Stimulated activated CD4-positive, alpha-beta T cell treated with anti-CD3 and anti-CD28 coated beads, Interleukin-1b, Interleukin-23, amount 100 ng/mL, for 24 hours (primary cell): Measurements from ENCODE around the gene P4HA2.
A peak's percentile ranks its signal among the peaks of the same experiment; 100 is the strongest.

Experiments
- DNase-seq, 4 experiments: peaks; one replicate each; pipeline ENCODE4 v3.0.0-alpha.2; 2020; ENCODE audit warnings: low read depth in 4 of 4, low spot score in 1 of 4

The P4HA2 gene

DNA sequence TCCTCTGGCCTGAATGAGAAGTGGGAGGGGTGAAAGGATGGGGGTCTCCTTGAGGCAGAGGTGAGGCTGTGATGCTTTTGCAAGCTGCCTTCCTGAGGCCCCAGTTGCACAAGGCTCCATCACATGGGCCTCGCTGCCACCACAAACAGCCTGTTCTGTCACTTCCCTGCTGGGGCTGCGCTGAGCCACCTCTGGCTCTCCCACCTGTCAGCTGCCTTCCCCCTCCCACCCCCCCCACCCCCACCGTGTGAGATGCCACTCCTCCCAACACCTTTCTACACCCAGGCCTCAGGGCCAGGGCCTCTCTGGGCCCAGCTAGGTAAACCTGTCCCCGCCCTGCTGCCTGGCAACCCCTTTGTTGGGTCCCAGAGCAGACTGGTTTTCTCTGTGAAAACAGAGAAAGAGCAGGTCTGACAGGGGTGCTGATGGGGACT is 25.4 kb upstream of the P4HA2 start:
- DNase-seq = no peak

GRCh38 chr5:132251220-132251725 is 23.6 kb upstream of the P4HA2 start:
- no peak for DNase-seq

GRCh38 chr5:132250547-132250946 is 22.9 kb upstream of the P4HA2 start:
- no peak for DNase-seq

GRCh38 chr5:132246806-132247205 is 19.2 kb upstream of the P4HA2 start:
- DNase-seq = no peak

DNA sequence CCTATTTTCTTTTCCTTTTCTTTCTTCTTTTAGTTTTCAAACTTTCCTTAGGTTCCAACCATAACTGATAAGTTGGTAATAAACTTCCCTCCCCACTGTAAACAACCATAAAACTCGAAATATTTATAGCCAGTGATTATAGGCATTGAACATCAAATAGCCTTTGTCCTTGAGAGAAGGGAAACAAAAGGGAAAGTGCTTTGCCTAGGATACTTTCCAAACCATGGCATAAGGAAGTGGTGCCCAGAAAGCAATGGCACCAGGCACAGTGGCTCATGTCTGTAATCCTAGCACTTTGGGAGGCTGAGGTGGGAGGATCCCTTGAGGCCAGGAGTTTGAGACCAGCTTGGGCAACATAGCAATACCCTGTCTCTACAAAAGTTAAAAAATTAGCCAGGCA is 17.9 kb upstream of the P4HA2 start:
- DNase-seq = no peak

DNA sequence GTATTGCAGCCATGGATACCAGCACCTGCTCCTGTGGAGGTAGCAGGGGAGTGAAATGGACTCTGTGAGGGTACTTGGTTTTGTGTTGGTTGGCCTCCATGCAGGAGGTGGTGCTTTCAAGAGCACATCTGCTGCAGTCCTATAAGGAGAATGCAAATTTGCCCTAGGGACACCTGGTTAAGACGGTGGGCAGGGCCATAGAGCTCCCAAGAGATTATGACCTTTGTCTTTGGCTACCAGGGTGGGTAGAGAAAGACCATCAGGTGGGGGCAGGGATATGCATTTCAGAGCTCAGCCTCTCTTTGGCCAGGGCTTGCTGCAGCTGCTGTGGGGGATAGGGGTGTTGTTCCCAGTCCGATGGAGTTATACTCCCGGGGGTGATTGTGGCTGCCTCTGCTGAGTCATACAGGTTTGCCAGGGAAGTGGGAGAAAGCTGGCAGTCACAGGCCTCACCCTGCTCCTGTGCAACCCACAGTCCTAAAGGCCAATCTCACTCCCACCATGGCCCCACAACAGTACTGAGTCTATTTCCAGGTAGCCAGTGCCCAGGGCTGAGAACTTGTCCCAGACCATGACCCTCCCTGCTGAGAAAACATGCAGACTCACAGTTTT is 15.8 kb upstream of the P4HA2 start:
- no peak for DNase-seq

DNA sequence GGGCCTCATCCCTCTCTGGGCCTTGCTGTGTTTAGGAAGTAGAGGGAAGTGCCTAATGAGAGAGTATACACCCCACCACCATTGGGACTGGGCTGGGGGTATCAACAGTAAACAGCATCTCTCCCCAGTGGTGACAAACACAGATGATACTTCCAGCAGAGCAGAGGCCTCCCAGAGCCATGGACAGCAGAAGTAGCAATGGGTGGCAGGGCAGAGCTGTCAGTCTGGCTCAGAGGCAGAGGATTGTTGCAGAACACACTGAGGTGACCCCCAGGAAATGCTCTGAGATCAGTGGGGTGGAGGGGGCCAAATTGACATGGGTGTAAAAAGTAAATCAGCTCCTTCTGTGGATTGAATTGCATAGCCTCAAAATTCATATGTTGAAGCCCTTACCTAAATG is 12.1 kb upstream of the P4HA2 start:
- DNase-seq = no peak

GRCh38 chr5:132238901-132239500 is 11.3 kb upstream of the P4HA2 start:
- DNase-seq = no peak

GRCh38 chr5:132238169-132238744 is 10.6 kb upstream of the P4HA2 start:
- peak; percentile 52 to 72 (median 66) for DNase-seq

DNA sequence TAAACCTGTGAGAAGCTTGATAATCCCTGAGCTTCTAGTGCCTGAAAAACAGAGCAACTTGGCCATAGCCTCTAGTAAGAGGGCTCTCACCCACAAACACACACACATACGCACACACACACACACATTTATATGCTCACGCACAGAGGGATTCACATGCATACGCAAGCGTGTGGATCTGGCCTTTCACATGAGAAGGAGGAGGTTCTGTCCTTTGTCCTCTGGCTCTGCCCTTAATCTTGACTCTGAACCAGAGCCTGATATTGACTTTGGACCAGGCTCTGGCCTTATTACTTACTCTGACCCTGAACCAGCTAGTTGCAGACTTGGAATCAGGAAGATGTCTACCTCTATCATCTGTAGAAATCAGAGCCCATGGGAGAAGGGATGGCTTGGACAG is 10.0 kb upstream of the P4HA2 start:
- no peak for DNase-seq

DNA sequence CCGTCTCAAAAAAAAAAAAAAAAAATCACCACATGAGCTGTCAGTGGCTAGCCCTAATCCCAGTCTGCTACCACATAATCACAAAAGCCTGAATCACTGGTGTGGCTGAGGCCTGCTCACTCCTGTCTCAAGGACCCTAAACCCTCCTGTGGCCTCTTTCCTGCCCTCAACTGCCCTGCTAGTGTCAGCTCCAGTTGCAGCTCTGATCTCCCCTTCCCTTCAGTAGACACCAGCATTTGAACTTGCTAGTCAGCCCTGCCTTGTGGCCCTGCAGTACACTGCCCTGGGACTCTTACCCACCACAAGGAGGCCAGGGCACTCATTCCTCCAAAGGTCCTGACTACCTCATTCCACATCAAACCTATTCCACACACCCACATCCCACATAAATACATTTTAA is 9.5 kb upstream of the P4HA2 start:
- no peak for DNase-seq

GRCh38 chr5:132235340-132235739 is 7.7 kb upstream of the P4HA2 start:
- no peak for DNase-seq

- DNase-seq = no peak
These were observed 7.0 kb upstream of the P4HA2 start for GRCh38 chr5:132234684-132235062.

- DNase-seq = no peak
These were observed 6.4 kb upstream of the P4HA2 start for GRCh38 chr5:132233811-132234683.

GRCh38 chr5:132233081-132233480 is 5.4 kb upstream of the P4HA2 start:
- no peak for DNase-seq

DNA sequence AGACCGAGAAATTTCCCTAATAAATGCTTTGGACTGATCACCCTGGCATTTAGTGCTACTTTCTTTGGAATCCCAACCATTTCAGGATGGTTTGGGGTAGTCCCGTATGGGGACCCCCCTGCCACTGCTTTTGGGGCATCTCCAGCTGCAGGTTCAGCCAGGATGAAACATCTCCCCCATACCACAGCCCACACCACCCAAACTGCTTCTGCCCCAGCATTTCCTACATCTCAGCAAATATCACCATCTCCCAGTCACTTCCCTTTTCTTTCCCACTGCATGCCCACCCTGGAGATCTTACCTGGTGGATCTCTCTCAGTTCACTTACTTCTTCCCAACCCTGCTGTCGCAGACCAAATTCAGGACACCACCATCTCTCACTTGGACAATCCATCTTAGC is 4.8 kb upstream of the P4HA2 start:
- no peak for DNase-seq

- DNase-seq = no peak
These were observed 3.2 kb upstream of the P4HA2 start for GRCh38 chr5:132230871-132231270.

DNA sequence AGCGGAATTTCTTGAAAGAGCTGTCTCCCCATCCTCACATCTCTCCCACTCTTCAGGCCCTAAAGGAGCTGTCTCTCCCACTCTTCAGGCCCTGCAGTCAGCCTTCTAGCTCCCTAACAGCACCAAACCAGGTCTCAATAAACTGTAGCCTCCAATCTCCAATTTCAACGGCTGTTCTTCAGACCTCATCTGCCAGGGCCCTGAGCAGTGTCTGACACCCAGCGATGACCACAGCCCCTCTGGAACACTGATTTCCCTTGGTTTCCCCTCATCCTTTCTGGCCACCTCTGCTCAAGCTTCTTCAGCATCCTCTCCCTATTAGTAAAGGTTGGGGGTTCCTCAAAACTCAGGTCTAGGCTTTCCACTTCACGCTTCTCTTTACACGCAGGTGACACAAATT is 1.6 kb upstream of the P4HA2 start:
- DNase-seq = no peak

GRCh38 chr5:132228241-132229035 is 785 bp upstream of the P4HA2 start:
- no peak for DNase-seq

DNA sequence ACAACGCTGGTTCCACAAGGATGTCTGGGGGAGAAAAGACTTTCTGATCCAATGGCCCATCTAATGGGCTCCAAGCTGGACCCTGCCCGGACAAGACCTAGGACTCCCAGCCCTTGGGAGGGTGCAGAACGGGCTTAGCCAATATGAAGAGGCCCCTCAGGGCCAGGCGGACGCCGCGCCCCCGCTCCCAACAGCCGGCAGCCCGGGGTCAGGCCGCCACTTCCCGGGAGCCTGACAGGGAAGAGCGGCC is 493 bp downstream of the P4HA2 start:
- DNase-seq = no peak

- no peak for DNase-seq
These were observed 978 bp downstream of the P4HA2 start for GRCh38 chr5:132226516-132227234.
